Measurements from ENCODE around the gene TNFAIP8L1. TPM values are rescaled to one million over a fixed set of nuclear protein-coding genes. Genes with fewer than 3 reads are reported as not detected.

The TNFAIP8L1 gene
- total and polyA plus RNA-seq, 4 donors, result 15.6 to 29.0 (median 20.1) TPM

DNA sequence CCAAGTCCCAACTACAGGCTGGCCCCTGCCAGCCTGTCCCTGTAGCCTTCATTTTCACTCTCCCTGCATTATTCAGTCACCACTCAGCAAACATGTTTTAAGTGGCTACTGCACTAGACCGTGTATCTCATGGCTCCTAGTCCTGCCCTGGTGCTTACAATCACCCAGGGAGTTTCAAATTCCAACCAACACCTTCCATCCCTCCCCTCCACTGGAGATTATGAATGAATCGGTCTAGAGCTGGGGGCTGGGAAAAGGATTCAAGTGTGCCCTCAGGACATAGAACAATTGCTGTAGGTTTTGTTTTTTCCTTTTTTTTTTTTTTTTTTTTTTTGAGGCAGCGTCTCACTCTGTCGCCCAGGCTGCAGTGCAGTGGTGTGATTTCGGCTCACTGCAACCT, 15.0 kb upstream of the TNFAIP8L1 start:
- no peaks in the 10 kb centered on the region for H3K27me3 ChIP-seq (ENCODE audit: control insufficient read depth in 4 of 4, insufficient read depth in 4 of 4, low read length in 3 of 4)
- no peak overlapping the region for H3K27ac ChIP-seq (ENCODE audit: low read depth in 1 of 2, low read length in 2 of 2)

DNA sequence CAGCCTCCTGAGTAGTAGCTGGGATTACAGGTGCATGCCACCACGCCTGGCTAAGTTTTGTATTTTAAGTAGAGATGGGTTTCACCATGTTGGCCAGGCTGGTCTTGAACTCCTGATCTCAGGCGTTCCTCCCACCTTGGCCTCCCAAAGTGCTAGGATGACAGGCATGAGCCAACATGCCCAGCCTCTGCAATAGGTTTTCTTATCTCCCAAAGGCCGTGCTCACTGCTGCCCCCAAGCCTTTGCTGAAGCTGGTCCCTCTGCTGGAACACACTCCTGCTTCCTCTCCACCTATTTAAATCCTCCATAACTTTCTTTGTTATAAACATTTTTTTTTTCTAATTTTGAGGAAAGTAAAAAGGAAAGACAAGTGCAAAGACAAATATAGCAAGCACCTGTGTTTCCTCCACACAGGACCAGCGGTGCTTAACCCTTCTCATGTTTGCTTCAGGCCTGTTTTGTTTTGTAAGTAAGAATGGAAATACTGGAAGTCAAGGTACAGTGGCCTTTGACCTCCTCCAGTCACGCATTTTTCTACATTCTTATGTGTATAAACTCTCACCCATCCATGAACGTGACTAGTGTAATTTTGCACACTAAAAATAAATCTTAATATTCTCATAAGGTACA, 14.5 kb upstream of the TNFAIP8L1 start:
- no peak for TF ChIP-seq JUND (IDR thresholded peaks at IDR 0.05)
- TF ChIP-seq, protein P1, sequence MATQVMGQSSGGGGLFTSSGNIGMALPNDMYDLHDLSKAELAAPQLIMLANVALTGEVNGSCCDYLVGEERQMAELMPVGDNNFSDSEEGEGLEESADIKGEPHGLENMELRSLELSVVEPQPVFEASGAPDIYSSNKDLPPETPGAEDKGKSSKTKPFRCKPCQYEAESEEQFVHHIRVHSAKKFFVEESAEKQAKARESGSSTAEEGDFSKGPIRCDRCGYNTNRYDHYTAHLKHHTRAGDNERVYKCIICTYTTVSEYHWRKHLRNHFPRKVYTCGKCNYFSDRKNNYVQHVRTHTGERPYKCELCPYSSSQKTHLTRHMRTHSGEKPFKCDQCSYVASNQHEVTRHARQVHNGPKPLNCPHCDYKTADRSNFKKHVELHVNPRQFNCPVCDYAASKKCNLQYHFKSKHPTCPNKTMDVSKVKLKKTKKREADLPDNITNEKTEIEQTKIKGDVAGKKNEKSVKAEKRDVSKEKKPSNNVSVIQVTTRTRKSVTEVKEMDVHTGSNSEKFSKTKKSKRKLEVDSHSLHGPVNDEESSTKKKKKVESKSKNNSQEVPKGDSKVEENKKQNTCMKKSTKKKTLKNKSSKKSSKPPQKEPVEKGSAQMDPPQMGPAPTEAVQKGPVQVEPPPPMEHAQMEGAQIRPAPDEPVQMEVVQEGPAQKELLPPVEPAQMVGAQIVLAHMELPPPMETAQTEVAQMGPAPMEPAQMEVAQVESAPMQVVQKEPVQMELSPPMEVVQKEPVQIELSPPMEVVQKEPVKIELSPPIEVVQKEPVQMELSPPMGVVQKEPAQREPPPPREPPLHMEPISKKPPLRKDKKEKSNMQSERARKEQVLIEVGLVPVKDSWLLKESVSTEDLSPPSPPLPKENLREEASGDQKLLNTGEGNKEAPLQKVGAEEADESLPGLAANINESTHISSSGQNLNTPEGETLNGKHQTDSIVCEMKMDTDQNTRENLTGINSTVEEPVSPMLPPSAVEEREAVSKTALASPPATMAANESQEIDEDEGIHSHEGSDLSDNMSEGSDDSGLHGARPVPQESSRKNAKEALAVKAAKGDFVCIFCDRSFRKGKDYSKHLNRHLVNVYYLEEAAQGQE (IDR thresholded peaks at IDR 0.05), result no peak
- TF ChIP-seq FOXA2 (IDR thresholded peaks at IDR 0.05), result no peak
- no peak for TF ChIP-seq TAF1 (conservative IDR thresholded peaks at IDR 0.05)
- no peak for TF ChIP-seq NR2F2 (IDR thresholded peaks at IDR 0.05)
- TF ChIP-seq EGR1 (IDR thresholded peaks at IDR 0.05; ENCODE audit: low read depth in 2 of 2), result no peak
- TF ChIP-seq RXRA (IDR thresholded peaks at IDR 0.05), result no peak
- no peak for TF ChIP-seq SP1 (IDR thresholded peaks at IDR 0.05)
- TF ChIP-seq, protein P2, sequence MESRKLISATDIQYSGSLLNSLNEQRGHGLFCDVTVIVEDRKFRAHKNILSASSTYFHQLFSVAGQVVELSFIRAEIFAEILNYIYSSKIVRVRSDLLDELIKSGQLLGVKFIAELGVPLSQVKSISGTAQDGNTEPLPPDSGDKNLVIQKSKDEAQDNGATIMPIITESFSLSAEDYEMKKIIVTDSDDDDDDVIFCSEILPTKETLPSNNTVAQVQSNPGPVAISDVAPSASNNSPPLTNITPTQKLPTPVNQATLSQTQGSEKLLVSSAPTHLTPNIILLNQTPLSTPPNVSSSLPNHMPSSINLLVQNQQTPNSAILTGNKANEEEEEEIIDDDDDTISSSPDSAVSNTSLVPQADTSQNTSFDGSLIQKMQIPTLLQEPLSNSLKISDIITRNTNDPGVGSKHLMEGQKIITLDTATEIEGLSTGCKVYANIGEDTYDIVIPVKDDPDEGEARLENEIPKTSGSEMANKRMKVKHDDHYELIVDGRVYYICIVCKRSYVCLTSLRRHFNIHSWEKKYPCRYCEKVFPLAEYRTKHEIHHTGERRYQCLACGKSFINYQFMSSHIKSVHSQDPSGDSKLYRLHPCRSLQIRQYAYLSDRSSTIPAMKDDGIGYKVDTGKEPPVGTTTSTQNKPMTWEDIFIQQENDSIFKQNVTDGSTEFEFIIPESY (IDR thresholded peaks at IDR 0.05), result no peak
- TF ChIP-seq HNF4G (IDR thresholded peaks at IDR 0.05), result no peak
- no peak for TF ChIP-seq FOXA1 (IDR thresholded peaks at IDR 0.05)
- TF ChIP-seq, protein P3, sequence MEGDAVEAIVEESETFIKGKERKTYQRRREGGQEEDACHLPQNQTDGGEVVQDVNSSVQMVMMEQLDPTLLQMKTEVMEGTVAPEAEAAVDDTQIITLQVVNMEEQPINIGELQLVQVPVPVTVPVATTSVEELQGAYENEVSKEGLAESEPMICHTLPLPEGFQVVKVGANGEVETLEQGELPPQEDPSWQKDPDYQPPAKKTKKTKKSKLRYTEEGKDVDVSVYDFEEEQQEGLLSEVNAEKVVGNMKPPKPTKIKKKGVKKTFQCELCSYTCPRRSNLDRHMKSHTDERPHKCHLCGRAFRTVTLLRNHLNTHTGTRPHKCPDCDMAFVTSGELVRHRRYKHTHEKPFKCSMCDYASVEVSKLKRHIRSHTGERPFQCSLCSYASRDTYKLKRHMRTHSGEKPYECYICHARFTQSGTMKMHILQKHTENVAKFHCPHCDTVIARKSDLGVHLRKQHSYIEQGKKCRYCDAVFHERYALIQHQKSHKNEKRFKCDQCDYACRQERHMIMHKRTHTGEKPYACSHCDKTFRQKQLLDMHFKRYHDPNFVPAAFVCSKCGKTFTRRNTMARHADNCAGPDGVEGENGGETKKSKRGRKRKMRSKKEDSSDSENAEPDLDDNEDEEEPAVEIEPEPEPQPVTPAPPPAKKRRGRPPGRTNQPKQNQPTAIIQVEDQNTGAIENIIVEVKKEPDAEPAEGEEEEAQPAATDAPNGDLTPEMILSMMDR (IDR thresholded peaks at IDR 0.05; ENCODE audit: low read depth, low read length, missing input control), result peak; percentile 9
- TF ChIP-seq, protein P4, sequence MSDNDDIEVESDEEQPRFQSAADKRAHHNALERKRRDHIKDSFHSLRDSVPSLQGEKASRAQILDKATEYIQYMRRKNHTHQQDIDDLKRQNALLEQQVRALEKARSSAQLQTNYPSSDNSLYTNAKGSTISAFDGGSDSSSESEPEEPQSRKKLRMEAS (IDR thresholded peaks at IDR 0.05), result no peak
- TF ChIP-seq, protein P5, sequence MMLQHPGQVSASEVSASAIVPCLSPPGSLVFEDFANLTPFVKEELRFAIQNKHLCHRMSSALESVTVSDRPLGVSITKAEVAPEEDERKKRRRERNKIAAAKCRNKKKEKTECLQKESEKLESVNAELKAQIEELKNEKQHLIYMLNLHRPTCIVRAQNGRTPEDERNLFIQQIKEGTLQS (IDR thresholded peaks at IDR 0.05), result no peak
- peak; percentile 25 to 26 for TF ChIP-seq RAD21 (IDR thresholded peaks at IDR 0.05)
- no peak for TF ChIP-seq YY1 (IDR thresholded peaks at IDR 0.05)
- Histone ChIP-seq H3K27me3 (ENCODE audit: control insufficient read depth in 4 of 4, insufficient read depth in 4 of 4, low read length in 3 of 4) (no peaks in the 10 kb centered on the region), H3K9me3 (ENCODE audit: control insufficient read depth in 4 of 4, low read length in 3 of 4) (no peaks in the 10 kb centered on the region), H3K27ac (ENCODE audit: low read depth in 1 of 2, low read length in 2 of 2) (no peak overlapping the region), H3K4me1 (ENCODE audit: control insufficient read depth in 4 of 4, insufficient read depth in 4 of 4, low read length in 3 of 4) (peaks cover 0 to 4% (median 0%) of the 10 kb centered on the region in 4 donors), H3K36me3 (ENCODE audit: control insufficient read depth in 4 of 4, insufficient read depth in 3 of 4, low read depth in 1 of 4, low read length in 3 of 4) (no peaks in the 10 kb centered on the region), H3K4me3 (ENCODE audit: low read depth in 1 of 3, low read length in 3 of 3) (no peak overlapping the region), H3K9ac (ENCODE audit: low read depth in 1 of 2, low read length in 2 of 2) (no peak overlapping the region)
- WGBS, result 53% methylated on average over 6 of the region's 6 CpGs
- no peak for DNase-seq (ENCODE audit: low spot score)

More for the DNA sequence above, 15.0 kb upstream of the TNFAIP8L1 start:
- 84% methylated on average over 5 of the region's 5 CpGs for WGBS
- peaks cover 0 to 4% (median 0%) of the 10 kb centered on the region in 4 donors for H3K4me1 ChIP-seq (ENCODE audit: control insufficient read depth in 4 of 4, insufficient read depth in 4 of 4, low read length in 3 of 4)
- no peak overlapping the region for H3K9ac ChIP-seq (ENCODE audit: low read depth in 1 of 2, low read length in 2 of 2)
- DNase-seq (ENCODE audit: low spot score), result no peak
- H3K4me3 ChIP-seq (ENCODE audit: low read depth in 1 of 3, low read length in 3 of 3), result no peak overlapping the region
- H3K9me3 ChIP-seq (ENCODE audit: control insufficient read depth in 4 of 4, low read length in 3 of 4), result no peaks in the 10 kb centered on the region
- no peaks in the 10 kb centered on the region for H3K36me3 ChIP-seq (ENCODE audit: control insufficient read depth in 4 of 4, insufficient read depth in 3 of 4, low read depth in 1 of 4, low read length in 3 of 4)
- TF ChIP-seq FOXA1 (IDR thresholded peaks at IDR 0.05), result no peak
- no peak for TF ChIP-seq NR2F2 (IDR thresholded peaks at IDR 0.05)
- TF ChIP-seq, protein P5 (IDR thresholded peaks at IDR 0.05), result no peak
- TF ChIP-seq RAD21 (IDR thresholded peaks at IDR 0.05), result no peak
- no peak for TF ChIP-seq EGR1 (IDR thresholded peaks at IDR 0.05; ENCODE audit: low read depth in 2 of 2)
- no peak for TF ChIP-seq SP1 (IDR thresholded peaks at IDR 0.05)
- no peak for TF ChIP-seq TAF1 (conservative IDR thresholded peaks at IDR 0.05)
- TF ChIP-seq GABPA (IDR thresholded peaks at IDR 0.05 in 1 of 2, conservative IDR thresholded peaks at IDR 0.05 in 1 of 2), result no peak
- no peak for TF ChIP-seq HNF4G (IDR thresholded peaks at IDR 0.05)
- no peak for TF ChIP-seq FOXA2 (IDR thresholded peaks at IDR 0.05)
- TF ChIP-seq YY1 (IDR thresholded peaks at IDR 0.05), result no peak
- TF ChIP-seq, protein P4 (IDR thresholded peaks at IDR 0.05), result no peak

Data from liver (tissue), 9 donors.